SU-DHL-6 (cell line): ENCODE measurements around the gene ERCC8.

ENCODE experiments used
- H2AFZ ChIP-seq: fragments of 200-600 bp; sonication (generic); 2 replicates; pipeline ENCODE4 v1.6.1; 2014; ENCODE audit warnings: low read depth, mild to moderate bottlenecking, moderate library complexity, mixed read lengths, antibody characterized with exemption, low read length; ENCODE audit not compliant: severe bottlenecking
- H3F3A ChIP-seq: fragments of 200-600 bp; shearing (Covaris generic); 2 replicates; pipeline ENCODE4 v1.6.0; 2016; ENCODE audit warnings: antibody characterized with exemption, mild to moderate bottlenecking; ENCODE audit not compliant: insufficient read depth
- H3K27ac ChIP-seq: fragments of 200-600 bp; sonication (generic); 2 replicates; pipeline ENCODE4 v1.5.1; 2016; ENCODE audit warnings: low read depth, mild to moderate bottlenecking, low read length, moderate library complexity, mixed read lengths
- H3K27me3 ChIP-seq: fragments of 200-600 bp; sonication (generic), shearing (Covaris generic); 2 replicates; pipeline ENCODE4 v1.6.0; 2014; ENCODE audit warnings: mild to moderate bottlenecking, low read length
- H3K36me3 ChIP-seq: fragments of 200-600 bp; sonication (generic); 2 replicates; pipeline ENCODE4 v1.6.1; 2014; ENCODE audit warnings: mild to moderate bottlenecking, low read length, mixed read lengths
- H3K4me2 ChIP-seq: fragments of 300-600, 200-600 bp; shearing (Covaris generic), sonication (generic); 2 replicates; pipeline ENCODE4 v1.6.0; 2014; ENCODE audit warnings: low read length, low read depth, mild to moderate bottlenecking; ENCODE audit not compliant: poor library complexity, severe bottlenecking
- H3K4me3 ChIP-seq: fragments of 200-600 bp; sonication (generic); 2 replicates; pipeline ENCODE4 v1.5.1; 2014; ENCODE audit warnings: antibody characterized with exemption, low read length, mild to moderate bottlenecking, mixed read lengths; ENCODE audit not compliant: insufficient read depth, poor library complexity, severe bottlenecking
- H3K79me2 ChIP-seq: fragments of 200-600 bp; sonication (generic); 2 replicates; pipeline ENCODE4 v1.6.1; 2014; ENCODE audit warnings: mild to moderate bottlenecking, low read length, moderate library complexity; ENCODE audit not compliant: insufficient read depth
- H3K9ac ChIP-seq: fragments of 200-600 bp; sonication (generic); 2 replicates; pipeline ENCODE4 v1.7.0; 2014; ENCODE audit warnings: mild to moderate bottlenecking, low read length
- H3K9me2 ChIP-seq: fragments of 200-600 bp; sonication (generic); replicated peaks from 2 replicates; pipeline ENCODE4 v1.6.1; 2014; ENCODE audit warnings: low read length; ENCODE audit not compliant: insufficient read depth
- H3K9me3 ChIP-seq: fragments of 200-600 bp; sonication (generic); 2 replicates; pipeline ENCODE4 v1.6.1; 2014; ENCODE audit warnings: low read length, mixed read lengths; ENCODE audit not compliant: insufficient read depth
- H4K20me1 ChIP-seq: fragments of 200-600 bp; sonication (generic); 2 replicates; pipeline ENCODE4 v1.6.1; 2014; ENCODE audit warnings: low read depth, mild to moderate bottlenecking, antibody characterized with exemption, low read length, moderate library complexity, mixed read lengths
- CTCF ChIP-seq: fragments of 200-600 bp; sonication (generic); IDR thresholded peaks from one replicate; pipeline ENCODE4 v1.5.1; 2017; ENCODE audit warnings: antibody characterized with exemption, mild to moderate bottlenecking, low read length, moderate library complexity; ENCODE audit not compliant: insufficient read depth, poor library complexity, severe bottlenecking
- EZH2phosphoT487 ChIP-seq: fragments of 200-600 bp; sonication (generic), shearing (Covaris generic); conservative IDR thresholded peaks from 2 replicates; pipeline ENCODE4 v1.6.1; 2018; ENCODE audit warnings: mild to moderate bottlenecking, antibody characterized with exemption, low read length, moderate library complexity, mixed read lengths

The ERCC8 gene

GRCh38 chr5:60843936-60844905 is 100.6 kb downstream of the ERCC8 start, which contains the start of gene ELOVL7:
Gene ELOVL7, minus strand, starts transcription at chr5:60844269. Its CDS starts 56,872 bp downstream, at chr5:60787397.
- H3K4me2 ChIP-seq, result peak within 1 kb of the TSS; percentile 82
- no peaks in the 10 kb centered on the region for H3K79me2 ChIP-seq
- TF ChIP-seq EZH2phosphoT487 (no peak), CTCF (peak; percentile 14)
- peak within 1 kb of the TSS; percentile 97 for H2AFZ ChIP-seq
- peak within 1 kb of the TSS; percentile 70 for H3K9ac ChIP-seq
- H3K9me3 ChIP-seq, result no peaks in the 10 kb centered on the region
- no peaks in the 10 kb centered on the region for H3K9me2 ChIP-seq
- H3K4me3 ChIP-seq, result peak within 1 kb of the TSS; percentile 91
- no peaks in the 10 kb centered on the region for H3K36me3 ChIP-seq
- H3K27ac ChIP-seq, result no peak within 1 kb of the TSS
- H4K20me1 ChIP-seq, result no peaks in the 10 kb centered on the region
- H3K27me3 ChIP-seq, result no peaks in the 10 kb centered on the region
- no peaks in the 10 kb centered on the region for H3F3A ChIP-seq

- Histone ChIP-seq H3K4me2 (peak overlapping the region; percentile 82), H2AFZ (peak overlapping the region; percentile 97), H3K9ac (peak overlapping the region; percentile 70), H3K27ac (no peak overlapping the region), H3K4me3 (peak overlapping the region; percentile 91), H3K27me3 (no peaks in the 10 kb centered on the region), H3K9me2 (no peaks in the 10 kb centered on the region), H3K36me3 (no peaks in the 10 kb centered on the region), H3F3A (no peaks in the 10 kb centered on the region), H3K79me2 (no peaks in the 10 kb centered on the region), H4K20me1 (no peaks in the 10 kb centered on the region), H3K9me3 (no peaks in the 10 kb centered on the region)
- no peak for TF ChIP-seq EZH2phosphoT487
- no peak for TF ChIP-seq CTCF
Observed at GRCh38 chr5:60843386-60843935, 101.4 kb downstream of the ERCC8 start.

GRCh38 chr5:60842871-60843385 is 101.9 kb downstream of the ERCC8 start:
- Histone ChIP-seq H3K9me2 (no peaks in the 10 kb centered on the region), H3K36me3 (no peaks in the 10 kb centered on the region), H2AFZ (no peak overlapping the region), H4K20me1 (no peaks in the 10 kb centered on the region), H3K27ac (no peak overlapping the region), H3K27me3 (no peaks in the 10 kb centered on the region), H3K79me2 (no peaks in the 10 kb centered on the region), H3K4me2 (peak overlapping the region; percentile 82), H3K4me3 (no peak overlapping the region), H3F3A (no peaks in the 10 kb centered on the region), H3K9me3 (no peaks in the 10 kb centered on the region), H3K9ac (no peak overlapping the region)
- TF ChIP-seq CTCF, result no peak
- no peak for TF ChIP-seq EZH2phosphoT487
